ENCODE results near the gene RCSD1. TPM values are rescaled to one million over a fixed set of nuclear protein-coding genes. Genes with fewer than 3 reads are reported as not detected.

Gene RCSD1
- polyA plus RNA-seq, 3 donors, result 116 to 218 (median 216) TPM

DNA sequence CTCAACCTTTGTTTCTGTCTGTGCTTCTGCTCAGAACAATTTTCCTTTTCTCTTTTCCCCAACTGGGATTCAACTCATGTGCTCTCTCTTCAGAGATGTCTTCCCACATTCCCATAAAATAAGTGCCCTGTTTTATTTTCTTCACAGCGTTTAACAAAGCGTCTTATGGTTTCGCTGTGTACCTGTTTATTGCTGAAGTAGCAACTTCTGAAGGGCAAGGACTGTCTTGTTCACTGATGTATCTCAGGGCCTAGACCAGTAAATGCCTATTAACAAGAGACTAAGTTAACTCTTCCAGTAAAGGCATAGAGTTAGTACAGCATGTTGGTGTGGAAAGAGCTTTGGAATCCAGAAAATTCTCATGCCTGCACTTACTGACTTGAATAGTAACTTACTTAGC is 48.8 kb downstream of the RCSD1 start:
- no peaks in the 10 kb centered on the region for H3K27me3 ChIP-seq (ENCODE audit: control insufficient read depth in 2 of 2, insufficient read depth in 2 of 2, low read length in 2 of 2)
- Mint-ChIP-seq H3K4me3 (no peak overlapping the region), H3K4me1 (peaks cover 27% of the 10 kb centered on the region), H3K9me3 (no peaks in the 10 kb centered on the region), H3K36me3 (peaks cover 0 to 38% of the 10 kb centered on the region in 2 donors), H3K27me3 (ENCODE audit: low read depth in 3 of 3) (no peaks in the 10 kb centered on the region), H3K27ac (no peak overlapping the region)
- no peak overlapping the region for H3K9ac ChIP-seq (ENCODE audit: insufficient read depth, low read length, poor library complexity, severe bottlenecking)
- no peak overlapping the region for H3K4me2 ChIP-seq (replicated peaks; ENCODE audit: extremely low read depth, low read length, poor library complexity, severe bottlenecking)
- intact Hi-C loops (cut with micrococcal nuclease), result no loop called here
- TF ChIP-seq, protein P1, sequence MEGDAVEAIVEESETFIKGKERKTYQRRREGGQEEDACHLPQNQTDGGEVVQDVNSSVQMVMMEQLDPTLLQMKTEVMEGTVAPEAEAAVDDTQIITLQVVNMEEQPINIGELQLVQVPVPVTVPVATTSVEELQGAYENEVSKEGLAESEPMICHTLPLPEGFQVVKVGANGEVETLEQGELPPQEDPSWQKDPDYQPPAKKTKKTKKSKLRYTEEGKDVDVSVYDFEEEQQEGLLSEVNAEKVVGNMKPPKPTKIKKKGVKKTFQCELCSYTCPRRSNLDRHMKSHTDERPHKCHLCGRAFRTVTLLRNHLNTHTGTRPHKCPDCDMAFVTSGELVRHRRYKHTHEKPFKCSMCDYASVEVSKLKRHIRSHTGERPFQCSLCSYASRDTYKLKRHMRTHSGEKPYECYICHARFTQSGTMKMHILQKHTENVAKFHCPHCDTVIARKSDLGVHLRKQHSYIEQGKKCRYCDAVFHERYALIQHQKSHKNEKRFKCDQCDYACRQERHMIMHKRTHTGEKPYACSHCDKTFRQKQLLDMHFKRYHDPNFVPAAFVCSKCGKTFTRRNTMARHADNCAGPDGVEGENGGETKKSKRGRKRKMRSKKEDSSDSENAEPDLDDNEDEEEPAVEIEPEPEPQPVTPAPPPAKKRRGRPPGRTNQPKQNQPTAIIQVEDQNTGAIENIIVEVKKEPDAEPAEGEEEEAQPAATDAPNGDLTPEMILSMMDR (IDR thresholded peaks at IDR 0.05), result no peak
- H3K36me3 ChIP-seq (replicated peaks in 1 of 2; ENCODE audit: control insufficient read depth in 1 of 2, insufficient read depth in 2 of 2, low read length in 2 of 2), result peaks cover 76 to 100% of the 10 kb centered on the region in 2 donors
- H3K27ac ChIP-seq (ENCODE audit: low read depth in 1 of 2, low read length in 2 of 2), result peak overlapping the region; percentile 22 to 82
- H2AFZ ChIP-seq (ENCODE audit: insufficient read depth, low read depth, low read length, poor library complexity, severe bottlenecking), result no peak overlapping the region
- H3K79me2 ChIP-seq (ENCODE audit: insufficient read depth, low read length), result peaks cover 100% of the 10 kb centered on the region
- WGBS (ENCODE audit: insufficient coverage), result 100% methylated on average over 3 of the region's 3 CpGs
- H3K4me1 ChIP-seq (ENCODE audit: control insufficient read depth in 1 of 2, insufficient read depth in 2 of 2, low read length in 2 of 2), result peaks cover 18 to 19% of the 10 kb centered on the region in 2 donors
- H3K9me3 ChIP-seq (replicated peaks in 1 of 2; ENCODE audit: control insufficient read depth in 1 of 2, insufficient read depth in 1 of 2, low read length in 2 of 2), result no peaks in the 10 kb centered on the region
- no peak overlapping the region for H3K4me3 ChIP-seq (replicated peaks in 1 of 3; ENCODE audit: low read depth in 2 of 3, low read length in 3 of 3)
- H4K20me1 ChIP-seq (ENCODE audit: insufficient read depth, low read length), result peaks cover 100% of the 10 kb centered on the region
- DNase-seq, result no peak

DNA sequence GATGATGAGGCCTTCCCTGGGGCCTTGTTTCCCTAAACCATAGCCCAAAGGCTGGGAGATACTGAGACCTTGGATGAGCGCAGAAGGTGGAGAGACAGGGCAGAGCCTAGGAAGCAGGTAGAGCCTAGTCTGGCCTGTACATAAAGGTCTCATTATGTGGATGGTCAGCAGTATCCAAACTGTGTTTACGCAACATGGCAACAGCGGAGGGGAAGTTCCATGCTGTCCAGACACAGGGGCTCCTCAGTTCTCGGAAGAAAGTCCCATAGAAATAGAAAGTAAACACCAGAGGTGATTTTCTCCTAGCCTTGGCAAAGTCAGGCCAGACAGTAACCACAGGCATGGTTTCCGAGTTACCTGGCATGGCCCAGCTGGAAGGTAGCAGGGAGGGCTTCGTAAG is 49.7 kb downstream of the RCSD1 start:
- H3K27me3 Mint-ChIP-seq (ENCODE audit: low read depth in 3 of 3), result no peaks in the 10 kb centered on the region

More for the DNA sequence above, 49.7 kb downstream of the RCSD1 start:
- Mint-ChIP-seq H3K4me3 (no peak overlapping the region), H3K4me1 (peaks cover 24% of the 10 kb centered on the region), H3K36me3 (peaks cover 0 to 40% of the 10 kb centered on the region in 2 donors), H3K9me3 (no peaks in the 10 kb centered on the region), H3K27ac (no peak overlapping the region)
- Histone ChIP-seq H3K9ac (ENCODE audit: insufficient read depth, low read length, poor library complexity, severe bottlenecking) (no peak overlapping the region), H3K4me2 (replicated peaks; ENCODE audit: extremely low read depth, low read length, poor library complexity, severe bottlenecking) (no peak overlapping the region), H2AFZ (ENCODE audit: insufficient read depth, low read depth, low read length, poor library complexity, severe bottlenecking) (no peak overlapping the region), H3K27ac (ENCODE audit: low read depth in 1 of 2, low read length in 2 of 2) (peak overlapping the region; percentile 29 to 82), H3K27me3 (ENCODE audit: control insufficient read depth in 2 of 2, insufficient read depth in 2 of 2, low read length in 2 of 2) (no peaks in the 10 kb centered on the region), H3K4me1 (ENCODE audit: control insufficient read depth in 1 of 2, insufficient read depth in 2 of 2, low read length in 2 of 2) (peaks cover 15 to 17% of the 10 kb centered on the region in 2 donors), H3K9me3 (replicated peaks in 1 of 2; ENCODE audit: control insufficient read depth in 1 of 2, insufficient read depth in 1 of 2, low read length in 2 of 2) (no peaks in the 10 kb centered on the region), H3K36me3 (replicated peaks in 1 of 2; ENCODE audit: control insufficient read depth in 1 of 2, insufficient read depth in 2 of 2, low read length in 2 of 2) (peaks cover 77 to 100% of the 10 kb centered on the region in 2 donors), H3K4me3 (replicated peaks in 1 of 3; ENCODE audit: low read depth in 2 of 3, low read length in 3 of 3) (no peak overlapping the region), H4K20me1 (ENCODE audit: insufficient read depth, low read length) (peaks cover 100% of the 10 kb centered on the region), H3K79me2 (ENCODE audit: insufficient read depth, low read length) (peaks cover 96% of the 10 kb centered on the region)
- DNase-seq, result peak in 2 of 3 donors; percentile 23 to 58
- 82% methylated on average over 6 of the region's 6 CpGs for WGBS (ENCODE audit: insufficient coverage)
- TF ChIP-seq, protein P1 (IDR thresholded peaks at IDR 0.05), result no peak
- intact Hi-C loops (cut with micrococcal nuclease), result loop anchor here (10.0 kb wide), 2 partner anchors 125 to 275 kb away; partner anchors contain the start of gene CREG1 (in 1 of the 2)

All from CD14-positive monocyte (primary cell).